HUES6 (cell line): Measurements from ENCODE around the gene LGALS14.
"Not testable (repeated sequence)": the region's sequence is repeated elsewhere in the genome, so short reads cannot be mapped to it uniquely, and the experiment has no call there.

Source experiments
- H3K27ac ChIP-seq: 2 replicates; pipeline ENCODE4 v1.7.0; 2013; ENCODE audit warnings: low read depth, mild to moderate bottlenecking, low read length, inconsistent platforms
- H3K27me3 ChIP-seq: 2 replicates; pipeline ENCODE4 v1.6.1; 2013; ENCODE audit warnings: low read length; ENCODE audit not compliant: control insufficient read depth, insufficient read depth
- H3K36me3 ChIP-seq: 2 replicates; pipeline ENCODE4 v1.6.1; 2013; ENCODE audit warnings: low read length; ENCODE audit not compliant: control insufficient read depth, insufficient read depth
- H3K4me1 ChIP-seq: 2 replicates; pipeline ENCODE4 v1.6.1; 2013; ENCODE audit warnings: low read length; ENCODE audit not compliant: control insufficient read depth, insufficient read depth
- H3K4me3 ChIP-seq: 2 replicates; pipeline ENCODE4 v1.5.1; 2013; ENCODE audit warnings: low read depth, low read length
- H3K9ac ChIP-seq: one replicate; pipeline ENCODE4 v1.6.1; 2013; ENCODE audit warnings: mild to moderate bottlenecking, low read length
- H3K9me3 ChIP-seq: 2 replicates; pipeline ENCODE4 v1.6.1; 2013; ENCODE audit warnings: low read depth, low read length; ENCODE audit not compliant: control insufficient read depth, insufficient read depth

LGALS14 gene

DNA sequence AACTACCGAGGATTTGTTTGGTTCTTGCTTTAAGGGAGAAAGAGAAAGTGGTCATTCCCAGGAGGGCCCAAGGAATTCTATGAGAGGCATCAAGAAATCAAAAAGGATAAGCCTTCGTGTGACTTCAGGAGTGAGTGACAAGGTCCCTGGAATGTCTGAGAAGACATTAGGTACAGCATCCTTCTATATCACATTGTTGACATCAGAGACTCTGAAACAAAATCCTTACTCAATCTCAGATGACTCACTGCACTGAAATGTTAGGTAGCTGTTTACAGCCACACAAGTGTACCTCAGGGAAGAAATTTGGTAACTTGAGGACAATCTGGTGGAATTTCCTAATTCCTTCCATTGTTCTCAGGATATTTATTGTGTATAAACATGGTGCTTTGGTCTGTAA is 7.9 kb upstream of the LGALS14 start:
- Histone ChIP-seq H3K36me3 (no peaks in the 10 kb centered on the region), H3K9ac (no peak overlapping the region), H3K9me3 (no peaks in the 10 kb centered on the region), H3K4me1 (no peaks in the 10 kb centered on the region), H3K4me3 (no peak overlapping the region), H3K27ac (no peak overlapping the region), H3K27me3 (peaks cover 27% of the 10 kb centered on the region)

DNA sequence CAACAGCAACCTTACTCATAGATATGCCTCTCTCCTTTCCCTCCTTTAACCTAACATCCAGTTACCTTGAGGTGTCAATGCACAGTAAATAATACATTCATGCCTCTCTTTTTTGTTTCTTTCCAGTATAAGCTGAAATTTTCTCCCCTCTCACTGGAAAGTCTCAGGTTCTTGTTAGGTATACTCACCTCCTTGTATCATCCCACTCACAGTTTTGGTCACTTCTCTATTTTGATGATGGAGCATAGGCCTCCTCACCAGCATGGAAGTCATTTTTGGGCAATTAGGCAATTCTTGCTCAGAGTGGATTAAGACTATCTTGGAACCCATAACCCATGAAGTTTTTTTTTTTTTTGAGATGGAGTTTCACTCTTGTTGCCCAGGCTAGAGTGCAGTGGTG is 5.7 kb upstream of the LGALS14 start:
- Histone ChIP-seq H3K9ac (no peak overlapping the region), H3K36me3 (no peaks in the 10 kb centered on the region), H3K27me3 (peaks cover 8% of the 10 kb centered on the region), H3K4me3 (no peak overlapping the region), H3K4me1 (no peaks in the 10 kb centered on the region), H3K9me3 (no peaks in the 10 kb centered on the region), H3K27ac (no peak overlapping the region)

DNA sequence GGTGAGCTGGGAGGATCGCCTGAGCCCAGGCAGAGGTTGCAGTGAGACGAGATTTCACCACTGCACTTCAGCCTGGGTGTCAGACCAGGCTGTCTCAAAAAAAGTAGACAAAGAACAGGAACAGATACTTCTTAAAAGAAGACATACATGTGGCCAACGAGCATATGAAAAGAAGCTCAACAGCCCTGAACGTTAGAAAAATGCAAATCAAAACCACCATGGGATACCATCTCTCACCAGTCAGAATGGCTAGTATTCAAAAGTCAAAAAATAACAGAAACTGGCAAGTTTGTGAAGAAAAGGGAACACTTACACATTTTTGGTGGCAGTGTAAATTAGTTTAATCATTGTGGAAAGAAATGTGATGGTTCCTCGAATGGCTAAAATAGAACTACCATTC is 3.0 kb upstream of the LGALS14 start:
- Histone ChIP-seq H3K36me3 (no peaks in the 10 kb centered on the region), H3K27ac (no peak overlapping the region), H3K4me3 (no peak overlapping the region)

DNA sequence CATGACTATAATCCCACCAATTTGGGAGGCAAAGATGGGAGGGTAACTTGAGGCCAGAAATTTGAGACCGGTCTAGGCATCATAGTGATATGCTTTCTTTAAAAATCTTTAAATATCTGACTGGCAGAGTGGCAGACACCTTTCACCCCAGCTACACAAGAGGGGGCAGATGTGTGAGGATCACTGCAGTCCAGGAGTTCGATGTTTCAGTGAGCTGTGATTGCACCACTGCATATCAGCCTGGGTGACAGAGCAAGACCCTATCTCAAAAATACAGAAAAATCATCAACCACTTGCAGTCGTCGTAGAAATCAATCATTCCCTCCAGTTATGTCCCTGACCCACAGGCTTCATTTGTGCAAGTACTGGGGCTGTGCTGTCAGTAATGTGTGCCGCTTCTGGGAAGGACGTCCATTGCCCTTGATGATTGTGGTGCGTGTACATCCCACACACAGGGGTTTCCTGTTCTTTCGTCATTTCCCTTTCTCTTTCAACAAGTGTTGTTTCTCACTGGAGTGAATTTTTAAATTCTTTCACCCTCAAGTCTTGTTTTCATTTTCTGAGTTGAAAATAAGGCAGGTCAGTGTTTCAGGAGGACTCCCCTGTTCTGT is 1.4 kb downstream of the LGALS14 start:
- Histone ChIP-seq H3K36me3 (no peaks in the 10 kb centered on the region), H3K27ac (no peak overlapping the region), H3K27me3 (peaks cover 4% of the 10 kb centered on the region; the same call in 1 of the 2 replicates), H3K9me3 (no peaks in the 10 kb centered on the region), H3K4me3 (no peak overlapping the region), H3K9ac (no peak overlapping the region), H3K4me1 (no peaks in the 10 kb centered on the region; the same call in 1 of the 2 replicates)

More for the DNA sequence above, 3.0 kb upstream of the LGALS14 start:
- H3K27me3 ChIP-seq = peaks cover 2% of the 10 kb centered on the region; the same call in 1 of the 2 replicates
- no peak overlapping the region for H3K9ac ChIP-seq
- no peaks in the 10 kb centered on the region for H3K4me1 ChIP-seq
- no peaks in the 10 kb centered on the region for H3K9me3 ChIP-seq

DNA sequence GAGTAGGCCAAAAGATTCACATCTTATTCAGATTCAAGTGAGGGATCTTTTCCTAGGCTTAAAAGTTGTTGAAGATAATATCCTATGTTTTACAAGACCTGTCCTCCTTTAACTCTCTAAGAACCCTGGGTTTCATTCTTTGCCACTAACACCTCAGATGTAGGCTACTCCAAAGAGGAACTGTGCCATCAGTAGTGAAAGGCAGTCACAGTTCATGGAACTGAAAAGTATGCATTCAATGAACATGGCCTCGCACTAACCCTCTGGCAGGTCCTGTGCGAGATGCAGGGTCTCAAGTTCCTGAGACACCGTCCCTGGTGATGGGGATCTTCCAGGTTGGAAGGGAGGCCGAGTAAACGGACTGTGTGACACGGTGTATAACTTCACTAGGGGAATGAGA is 4.3 kb downstream of the LGALS14 start:
- Histone ChIP-seq H3K27me3 (peaks cover 12% of the 10 kb centered on the region; the same call in 1 of the 2 replicates), H3K4me3 (no peak overlapping the region), H3K9ac (no peak overlapping the region), H3K27ac (no peak overlapping the region), H3K36me3 (no peaks in the 10 kb centered on the region), H3K9me3 (no peaks in the 10 kb centered on the region), H3K4me1 (no peaks in the 10 kb centered on the region; the same call in 1 of the 2 replicates)

DNA sequence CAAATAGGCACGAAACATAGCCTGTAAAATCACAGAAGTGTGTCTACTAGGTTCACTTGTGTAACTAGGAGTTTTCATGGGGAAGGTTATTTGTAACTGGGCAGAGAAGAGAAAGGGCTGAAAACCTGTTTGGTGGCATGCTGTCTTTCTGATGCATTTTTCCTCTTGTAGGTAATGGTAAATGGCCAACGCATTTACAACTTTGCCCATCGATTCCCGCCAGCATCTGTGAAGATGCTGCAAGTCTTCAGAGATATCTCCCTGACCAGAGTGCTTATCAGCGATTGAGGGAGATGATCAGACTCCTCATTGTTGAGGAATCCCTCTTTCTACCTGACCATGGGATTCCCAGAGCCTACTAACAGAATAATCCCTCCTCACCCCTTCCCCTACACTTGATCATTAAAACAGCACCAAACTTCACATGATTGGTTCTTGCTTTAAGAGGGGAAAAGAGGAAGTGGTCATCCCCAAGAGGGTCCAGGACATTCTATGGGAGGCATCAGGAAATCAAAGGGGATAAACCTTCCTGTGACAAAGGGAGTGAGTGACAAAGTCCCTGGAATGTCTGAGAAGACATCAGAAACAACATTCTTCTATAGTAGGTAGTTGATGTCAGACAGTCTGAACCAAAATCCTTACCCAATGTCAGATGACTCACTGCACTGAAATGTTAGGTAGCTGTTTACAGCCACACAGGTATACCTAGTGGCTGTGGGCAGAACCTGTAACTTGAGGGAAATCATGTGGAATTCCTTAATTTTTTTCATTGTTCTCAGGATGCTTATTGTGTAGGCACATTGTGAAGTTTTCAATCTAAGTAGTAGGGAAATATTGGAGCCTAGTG is 5.0 kb downstream of the LGALS14 start:
- Histone ChIP-seq H3K4me3 (no peak overlapping the region), H3K9ac (no peak overlapping the region), H3K27ac (no peak overlapping the region), H3K36me3 (no peaks in the 10 kb centered on the region), H3K4me1 (no peaks in the 10 kb centered on the region; the same call in 1 of the 2 replicates), H3K9me3 (no peaks in the 10 kb centered on the region), H3K27me3 (peaks cover 12% of the 10 kb centered on the region; the same call in 1 of the 2 replicates)

DNA sequence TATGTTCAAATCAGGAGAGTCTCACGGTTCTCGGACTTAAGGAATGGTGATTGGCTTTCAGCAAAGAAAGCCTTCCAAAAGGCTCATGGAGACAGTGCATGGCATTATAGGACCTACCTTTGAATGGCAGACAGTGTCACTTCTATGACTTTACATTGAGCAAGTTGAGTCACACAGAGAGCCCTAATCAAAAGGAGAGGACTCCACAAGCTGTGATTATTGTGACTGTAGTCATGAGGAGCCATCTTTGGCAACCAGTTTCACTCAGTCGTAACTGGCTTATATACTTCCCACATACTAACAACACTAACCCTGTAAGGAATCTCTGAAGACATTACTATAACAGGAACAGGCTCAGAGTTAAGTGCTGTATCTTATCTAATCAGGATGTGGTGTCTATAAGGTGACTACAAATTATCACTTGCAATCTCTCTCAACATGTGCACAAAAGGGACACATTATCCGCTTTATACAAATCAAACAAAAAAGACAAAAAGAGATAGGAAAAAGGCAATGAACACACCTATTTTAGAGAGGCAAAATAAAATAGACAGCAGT is 6.1 kb downstream of the LGALS14 start:
- no peaks in the 10 kb centered on the region for H3K36me3 ChIP-seq
- no peak overlapping the region for H3K9ac ChIP-seq
- H3K4me1 ChIP-seq = no peaks in the 10 kb centered on the region; the same call in 1 of the 2 replicates
- H3K9me3 ChIP-seq = no peaks in the 10 kb centered on the region
- no peak overlapping the region for H3K4me3 ChIP-seq
- H3K27me3 ChIP-seq = peaks cover 12% of the 10 kb centered on the region; the same call in 1 of the 2 replicates
- H3K27ac ChIP-seq = no peak overlapping the region

DNA sequence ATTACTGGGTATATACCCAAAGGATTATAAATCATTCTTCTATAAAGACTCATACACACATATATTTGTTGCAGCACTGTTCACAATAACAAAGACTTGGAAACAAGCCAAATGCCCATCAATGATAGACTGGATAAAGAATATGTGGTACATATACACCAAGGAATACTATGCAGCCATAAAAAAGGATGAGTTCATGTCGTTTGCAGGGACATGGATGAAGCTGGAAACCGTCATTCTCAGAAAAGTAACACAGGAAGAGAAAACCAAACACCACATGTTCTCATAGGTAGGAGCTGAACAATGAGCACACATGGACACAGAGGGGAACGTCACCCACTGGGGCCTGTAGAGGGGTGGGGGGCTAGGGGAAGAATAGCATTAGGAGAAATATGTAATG is 15.9 kb downstream of the LGALS14 start:
- not testable (repeated sequence) for H3K36me3 ChIP-seq, H3K9me3 ChIP-seq, H3K27me3 ChIP-seq, H3K4me1 ChIP-seq, H3K9ac ChIP-seq, H3K27ac ChIP-seq, H3K4me3 ChIP-seq

DNA sequence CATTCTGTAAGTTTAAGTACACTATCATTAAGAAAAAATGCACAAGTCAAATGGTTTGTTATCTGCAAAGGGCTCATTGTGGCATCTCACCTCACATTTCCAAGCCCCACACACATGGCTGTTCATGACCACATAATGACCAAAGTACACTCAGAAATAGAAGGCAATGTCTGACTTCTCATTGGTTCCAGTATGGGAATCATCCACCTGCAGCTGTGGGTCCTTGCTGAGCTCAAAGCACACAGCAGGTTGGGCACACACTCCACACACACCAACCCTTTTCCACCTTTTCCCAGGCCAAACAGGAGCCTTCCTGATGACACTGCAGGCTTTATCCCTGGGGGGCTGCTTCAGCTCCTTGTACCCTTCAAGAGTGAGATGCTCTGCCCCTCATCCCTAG is 21.7 kb downstream of the LGALS14 start:
- no peaks in the 10 kb centered on the region for H3K4me1 ChIP-seq
- no peak overlapping the region for H3K9ac ChIP-seq
- peaks cover 32% of the 10 kb centered on the region for H3K27me3 ChIP-seq
- H3K4me3 ChIP-seq = no peak overlapping the region
- no peak overlapping the region for H3K27ac ChIP-seq
- H3K9me3 ChIP-seq = no peaks in the 10 kb centered on the region
- no peaks in the 10 kb centered on the region for H3K36me3 ChIP-seq

DNA sequence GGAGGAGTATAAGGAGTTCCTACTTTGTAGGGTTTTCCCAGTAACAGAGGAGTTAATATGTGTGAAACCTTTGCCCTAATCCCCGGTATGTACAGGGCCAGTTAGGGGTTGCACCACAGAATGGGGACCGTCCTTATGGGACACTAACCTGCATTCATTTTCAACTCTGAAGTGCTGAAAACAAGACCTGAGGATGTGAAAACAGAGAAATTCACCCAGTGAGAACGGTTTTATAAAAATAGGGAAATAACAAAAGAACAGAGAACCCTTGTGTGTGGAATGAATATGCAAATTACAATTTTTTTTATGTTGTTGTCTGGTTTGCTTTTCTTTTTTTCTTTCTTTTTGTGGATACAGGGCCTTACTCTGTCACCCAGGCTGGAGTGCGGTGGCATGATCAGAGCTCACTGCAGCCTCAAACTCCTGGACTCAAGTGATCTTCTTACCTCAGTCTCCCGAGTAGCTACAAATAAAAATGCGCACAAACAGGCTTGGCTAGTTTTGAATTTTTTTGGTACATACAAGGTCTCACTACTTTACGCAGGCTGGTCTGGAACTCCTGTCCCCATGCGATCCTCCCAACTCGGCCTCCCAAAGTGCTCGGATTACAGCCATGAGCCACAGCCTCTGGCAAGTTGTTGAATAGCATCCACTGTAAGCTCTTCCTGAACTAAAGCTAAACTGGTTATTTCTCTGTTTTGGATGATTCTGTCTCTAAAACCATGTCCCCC is 23.0 kb downstream of the LGALS14 start:
- H3K9me3 ChIP-seq = no peaks in the 10 kb centered on the region
- no peaks in the 10 kb centered on the region for H3K36me3 ChIP-seq
- H3K9ac ChIP-seq = no peak overlapping the region
- H3K4me3 ChIP-seq = no peak overlapping the region
- H3K4me1 ChIP-seq = no peaks in the 10 kb centered on the region
- peaks cover 39% of the 10 kb centered on the region for H3K27me3 ChIP-seq
- no peak overlapping the region for H3K27ac ChIP-seq
